Urothelium cell line (cell line): Measurements from ENCODE around the gene MRPL32.
A peak's percentile ranks its signal among the peaks of the same experiment; 100 is the strongest.

ENCODE experiments used
- DNase-seq: peaks from one replicate; pipeline ENCODE4 v3.0.0; 2011; ENCODE audit warnings: low spot score, mixed read lengths
- FAIRE-seq: peaks from 2 replicates; lab custom pipeline; 2011; peaks lifted over from hg19 to GRCh38; lab: Jason Lieb, UNC

Gene MRPL32

GRCh38 chr7:42964293-42964692 lies 32.1 kb downstream of the MRPL32 start:
- FAIRE-seq, result no peak
- DNase-seq, result no peak

- FAIRE-seq, result no peak
- no peak for DNase-seq
Observed at GRCh38 chr7:42964849-42965805, 33.0 kb downstream of the MRPL32 start.

GRCh38 chr7:42967391-42967790 lies 35.2 kb downstream of the MRPL32 start:
- FAIRE-seq, result no peak
- no peak for DNase-seq

GRCh38 chr7:42972699-42973500 lies 40.7 kb downstream of the MRPL32 start:
- FAIRE-seq (no peak), DNase-seq (peak; percentile 54)

- no peak for DNase-seq
- no peak for FAIRE-seq
Observed at GRCh38 chr7:42976371-42976770, 44.2 kb downstream of the MRPL32 start.

- FAIRE-seq (no peak), DNase-seq (no peak)
Observed at GRCh38 chr7:42978496-42978895, 46.3 kb downstream of the MRPL32 start.

- FAIRE-seq (no peak), DNase-seq (no peak)
Observed at GRCh38 chr7:42980084-42980483, 47.9 kb downstream of the MRPL32 start.

GRCh38 chr7:42980514-42980913 lies 48.3 kb downstream of the MRPL32 start:
- no peak for DNase-seq
- peak; percentile 79 for FAIRE-seq

- no peak for DNase-seq
- no peak for FAIRE-seq
Observed at GRCh38 chr7:42981601-42982000, 49.4 kb downstream of the MRPL32 start.

- DNase-seq (no peak), FAIRE-seq (no peak)
Observed at GRCh38 chr7:42982604-42983115, 50.5 kb downstream of the MRPL32 start.

- no peak for DNase-seq
- FAIRE-seq, result no peak
Observed at GRCh38 chr7:42984137-42984536, 52.0 kb downstream of the MRPL32 start.

- DNase-seq (no peak), FAIRE-seq (no peak)
Observed at GRCh38 chr7:42986213-42986612, 54.0 kb downstream of the MRPL32 start.

- no peak for FAIRE-seq
- no peak for DNase-seq
Observed at GRCh38 chr7:42986781-42987248, 54.6 kb downstream of the MRPL32 start.
